GM10266 (cell line): Measurements from ENCODE around the gene NR3C2.

Source experiments
- DNase-seq: peaks from one replicate; pipeline ENCODE4 v3.0.0; 2012; ENCODE audit errors: extremely low spot score
- TF ChIP-seq, protein P1 (sequence below): IDR thresholded peaks from 2 replicates; pipeline ENCODE4 v1.5.1; 2012; ENCODE audit warnings: mild to moderate bottlenecking, low read depth; ENCODE audit not compliant: control insufficient read depth, insufficient read depth; ENCODE audit errors: missing control alignments

Gene NR3C2

GRCh38 chr4:148054275-148054674 lies 387.9 kb downstream of the NR3C2 start:
- TF ChIP-seq, protein P1, sequence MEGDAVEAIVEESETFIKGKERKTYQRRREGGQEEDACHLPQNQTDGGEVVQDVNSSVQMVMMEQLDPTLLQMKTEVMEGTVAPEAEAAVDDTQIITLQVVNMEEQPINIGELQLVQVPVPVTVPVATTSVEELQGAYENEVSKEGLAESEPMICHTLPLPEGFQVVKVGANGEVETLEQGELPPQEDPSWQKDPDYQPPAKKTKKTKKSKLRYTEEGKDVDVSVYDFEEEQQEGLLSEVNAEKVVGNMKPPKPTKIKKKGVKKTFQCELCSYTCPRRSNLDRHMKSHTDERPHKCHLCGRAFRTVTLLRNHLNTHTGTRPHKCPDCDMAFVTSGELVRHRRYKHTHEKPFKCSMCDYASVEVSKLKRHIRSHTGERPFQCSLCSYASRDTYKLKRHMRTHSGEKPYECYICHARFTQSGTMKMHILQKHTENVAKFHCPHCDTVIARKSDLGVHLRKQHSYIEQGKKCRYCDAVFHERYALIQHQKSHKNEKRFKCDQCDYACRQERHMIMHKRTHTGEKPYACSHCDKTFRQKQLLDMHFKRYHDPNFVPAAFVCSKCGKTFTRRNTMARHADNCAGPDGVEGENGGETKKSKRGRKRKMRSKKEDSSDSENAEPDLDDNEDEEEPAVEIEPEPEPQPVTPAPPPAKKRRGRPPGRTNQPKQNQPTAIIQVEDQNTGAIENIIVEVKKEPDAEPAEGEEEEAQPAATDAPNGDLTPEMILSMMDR: no peak
- DNase-seq: no peak

DNA sequence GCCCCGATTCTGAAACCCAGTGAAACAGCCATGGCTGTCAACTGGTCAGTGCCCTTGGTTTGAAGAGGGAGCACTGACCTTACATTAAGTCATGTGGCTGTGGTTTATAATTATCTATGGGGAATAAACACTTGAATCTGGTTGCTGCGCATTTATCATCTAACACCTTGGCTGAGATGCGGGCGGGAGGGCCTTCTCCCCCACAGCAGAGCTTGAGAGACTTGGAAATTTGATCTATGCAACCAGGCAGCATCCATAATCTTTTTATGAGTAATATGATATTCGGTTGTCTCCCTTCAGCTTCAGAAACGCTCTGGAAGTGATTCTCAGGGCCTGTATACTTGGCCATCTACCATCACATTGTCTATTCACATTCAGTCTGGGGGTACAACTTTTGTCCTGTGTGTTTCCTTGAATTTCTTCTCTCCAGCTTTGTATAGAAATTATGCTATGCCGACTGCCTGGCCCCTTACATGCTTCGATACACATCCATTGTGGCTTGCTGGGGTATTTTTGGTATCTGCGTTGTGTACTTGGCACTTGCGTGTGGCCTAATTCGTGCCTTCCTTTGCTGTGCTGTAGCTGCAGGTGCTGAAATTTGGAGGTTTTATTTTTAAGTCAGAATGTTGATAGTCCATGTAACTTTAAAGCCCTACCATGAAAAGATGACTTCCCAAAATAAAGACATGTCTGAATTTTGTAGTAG lies 388.8 kb downstream of the NR3C2 start:
- no peak for DNase-seq
- TF ChIP-seq, protein P1: no peak

DNA sequence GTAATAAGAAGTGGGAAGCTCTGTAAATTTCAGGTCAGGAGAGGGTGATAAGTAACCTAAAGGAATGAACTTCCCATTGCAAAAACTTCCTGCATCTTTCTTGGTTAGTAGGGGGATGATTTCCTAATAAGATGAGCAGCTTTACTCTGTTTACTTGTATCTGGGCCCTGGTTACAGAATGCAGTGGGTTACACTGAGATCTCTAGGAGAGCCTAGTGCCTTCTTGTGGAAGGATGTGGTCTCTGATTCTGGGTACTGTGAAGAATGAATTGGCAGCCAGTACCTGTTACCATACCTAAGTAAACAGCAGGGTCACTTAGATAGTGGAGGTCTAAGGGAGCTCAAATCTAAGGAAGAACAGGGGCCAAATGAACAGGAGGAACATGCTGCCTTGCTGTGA lies 389.8 kb downstream of the NR3C2 start:
- TF ChIP-seq, protein P1: no peak
- DNase-seq: no peak

DNA sequence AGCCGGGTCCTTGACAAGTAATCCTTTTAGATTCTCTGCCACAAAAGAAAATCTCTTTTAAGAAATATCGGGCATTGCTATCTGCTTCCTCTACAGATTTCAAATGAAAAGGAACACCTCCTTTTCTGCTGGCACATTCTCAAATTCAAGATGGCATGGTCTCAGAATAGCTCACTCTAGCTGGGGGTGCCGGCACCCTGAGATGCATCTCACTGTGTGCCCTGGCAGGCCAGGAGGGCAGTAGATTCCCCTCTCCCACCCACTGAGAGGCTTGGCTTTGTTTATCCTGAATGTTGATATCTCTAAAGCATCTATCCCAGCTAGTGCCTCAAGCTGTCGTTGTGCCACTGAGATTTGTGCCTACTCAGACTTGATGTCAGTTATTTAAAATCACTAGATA lies 390.8 kb downstream of the NR3C2 start:
- no peak for DNase-seq
- TF ChIP-seq, protein P1: no peak

GRCh38 chr4:148048598-148048997 lies 393.6 kb downstream of the NR3C2 start:
- DNase-seq: no peak
- TF ChIP-seq, protein P1: no peak

DNA sequence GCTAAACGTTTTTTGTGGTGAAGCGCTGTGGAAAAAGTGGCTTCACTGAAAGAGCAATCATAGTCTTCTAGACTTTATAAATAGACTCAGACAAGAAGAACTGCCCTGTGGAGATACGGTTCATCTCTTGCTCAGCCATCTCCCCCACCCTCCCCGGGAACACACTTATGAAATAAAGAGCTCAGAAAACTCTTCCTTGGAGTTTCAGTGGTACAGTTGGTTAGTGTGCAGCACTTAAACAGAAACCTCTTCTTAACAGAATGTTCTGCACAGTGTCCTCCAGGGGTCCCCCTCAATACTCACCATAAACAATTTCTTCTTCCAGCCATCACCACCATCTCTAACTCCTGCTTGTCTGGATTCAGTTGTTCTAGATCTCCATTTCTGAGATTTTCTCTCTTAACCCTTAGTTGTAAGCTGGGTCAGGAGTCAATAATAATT lies 397.3 kb downstream of the NR3C2 start:
- TF ChIP-seq, protein P1: peak; percentile 5
- peak; percentile 20 for DNase-seq

DNA sequence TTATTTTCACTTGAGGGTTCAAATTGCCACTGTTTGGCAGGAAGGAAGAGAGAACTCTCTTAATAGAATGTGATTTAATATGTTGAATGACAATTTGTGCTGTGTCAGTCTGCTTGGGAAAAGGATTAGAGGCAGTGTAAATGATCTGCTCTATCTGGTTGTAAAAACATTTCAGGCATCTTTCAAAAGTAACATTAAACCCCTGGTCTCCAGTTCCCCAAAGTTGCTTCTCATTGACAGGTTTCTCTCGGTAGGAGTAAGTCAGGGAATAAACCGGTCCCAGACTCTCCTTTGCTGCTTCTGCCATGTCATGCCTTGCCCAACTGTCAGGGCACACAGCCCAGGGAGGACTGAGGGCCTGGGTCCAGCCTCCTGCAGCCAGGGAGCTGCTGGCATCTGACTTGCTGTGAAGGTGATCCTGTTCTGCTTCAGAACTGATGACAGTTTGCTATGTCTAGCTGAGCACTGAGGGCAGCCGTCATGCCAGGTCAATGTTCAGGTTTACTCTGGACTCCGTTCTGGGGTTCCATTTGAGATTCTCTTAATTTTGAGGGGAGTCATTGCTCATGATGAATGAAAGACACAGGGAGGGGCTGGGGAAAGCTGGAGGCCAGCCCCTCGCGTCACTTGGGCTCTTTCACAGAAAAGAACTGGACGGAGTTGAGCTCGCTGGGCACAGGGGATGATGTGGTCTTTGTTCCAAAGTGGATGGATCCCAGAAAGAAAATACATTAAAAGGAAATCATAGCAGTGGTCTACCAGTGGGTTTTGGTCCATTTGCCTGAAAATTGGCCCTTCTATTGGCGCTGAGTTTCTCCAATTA lies 397.9 kb downstream of the NR3C2 start:
- DNase-seq: no peak
- TF ChIP-seq, protein P1: no peak
